HG02840 (cell line): ENCODE measurements around the gene SLC25A33.
"Not testable (repeated sequence)": the region's sequence is repeated elsewhere in the genome, so short reads cannot be mapped to it uniquely, and the experiment has no call there.

Experiments
- ATAC-seq: cut with Tn5 transposase; IDR thresholded peaks from one replicate; pipeline ENCODE4 v1.9.1; 2021; ENCODE audit warnings: mild to moderate bottlenecking, moderate library complexity, moderate number of reproducible peaks; ENCODE audit not compliant: unreplicated experiment, low FRiP score

SLC25A33 gene

DNA sequence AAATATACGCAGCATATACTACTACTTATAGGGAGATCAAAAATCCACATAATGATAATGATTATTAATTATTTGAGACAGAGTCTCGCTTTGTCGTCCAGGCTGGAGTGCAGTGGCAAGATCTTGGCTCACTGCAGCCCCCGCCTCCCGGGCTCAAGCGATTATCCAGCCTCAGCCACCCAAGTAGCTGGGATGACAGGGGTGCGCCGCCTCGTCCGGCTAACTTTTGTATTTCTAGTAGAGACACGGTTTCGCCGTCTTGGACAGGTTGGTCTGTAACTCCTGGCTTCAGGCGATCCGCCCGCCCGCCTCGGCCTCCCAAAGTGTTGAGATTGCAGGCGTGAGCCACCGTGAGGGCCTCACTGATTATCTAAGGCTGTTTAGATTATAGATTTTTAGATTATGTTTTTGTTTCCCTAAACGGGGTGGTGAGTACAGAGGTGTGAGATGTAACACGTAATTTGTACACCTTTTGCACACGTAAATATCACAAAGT, 548 bp upstream of the SLC25A33 start:
- ATAC-seq = no peak

DNA sequence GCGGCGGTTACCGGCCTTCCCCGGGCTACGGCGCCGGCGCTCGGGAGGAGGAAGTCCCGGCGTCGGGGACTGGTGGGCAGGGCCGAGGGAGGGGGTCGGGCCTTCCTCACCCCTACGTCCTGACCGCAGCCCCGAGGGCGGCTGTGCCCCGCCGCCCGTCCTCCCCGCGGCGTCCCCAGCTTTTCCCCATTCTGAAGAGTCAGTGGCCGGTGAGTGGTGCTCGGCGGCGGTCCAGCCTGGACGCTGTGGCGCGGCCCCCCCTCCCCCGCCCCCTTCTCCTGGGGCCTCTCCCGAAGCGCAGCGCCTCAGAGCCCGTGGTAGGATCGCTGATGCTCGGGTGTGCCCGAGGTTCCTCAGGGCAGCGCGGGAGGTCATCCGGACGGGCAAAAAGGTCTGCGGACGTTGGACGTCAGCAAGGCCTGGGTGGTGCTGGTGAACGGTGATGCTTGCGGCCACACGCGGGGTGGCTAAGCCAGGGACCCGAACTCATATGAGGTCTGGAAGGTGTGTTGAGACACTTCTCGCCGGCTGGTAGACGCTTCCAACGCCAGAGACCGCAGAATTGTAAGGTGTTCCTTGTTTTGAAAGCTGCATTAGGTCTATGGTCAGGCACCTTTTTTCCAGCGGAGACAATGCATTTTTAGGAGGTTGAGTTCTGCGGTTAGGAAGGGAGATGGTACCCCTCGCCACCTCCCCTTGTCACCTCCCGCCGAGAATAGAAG, 725 bp downstream of the SLC25A33 start:
- peak; percentile 43 for ATAC-seq

DNA sequence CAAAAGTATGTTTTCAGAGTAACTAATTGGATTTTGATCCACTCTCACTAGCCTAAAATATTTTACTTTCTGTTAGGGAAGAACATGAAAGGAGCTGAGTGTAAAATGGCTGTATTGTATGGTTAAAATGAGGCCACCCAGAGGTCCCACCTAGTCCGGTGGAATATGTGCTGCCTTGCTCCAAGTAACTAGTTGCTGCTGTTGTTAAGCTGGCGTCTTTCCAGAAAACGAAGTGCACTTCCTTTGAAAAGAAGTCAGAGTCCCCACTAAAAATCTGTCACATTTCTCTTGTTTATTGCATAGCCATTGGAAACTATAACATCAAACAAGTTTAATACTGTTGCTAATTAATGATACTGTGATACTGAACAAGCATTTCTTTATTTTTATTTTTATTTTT, 3.2 kb downstream of the SLC25A33 start:
- ATAC-seq = no peak

DNA sequence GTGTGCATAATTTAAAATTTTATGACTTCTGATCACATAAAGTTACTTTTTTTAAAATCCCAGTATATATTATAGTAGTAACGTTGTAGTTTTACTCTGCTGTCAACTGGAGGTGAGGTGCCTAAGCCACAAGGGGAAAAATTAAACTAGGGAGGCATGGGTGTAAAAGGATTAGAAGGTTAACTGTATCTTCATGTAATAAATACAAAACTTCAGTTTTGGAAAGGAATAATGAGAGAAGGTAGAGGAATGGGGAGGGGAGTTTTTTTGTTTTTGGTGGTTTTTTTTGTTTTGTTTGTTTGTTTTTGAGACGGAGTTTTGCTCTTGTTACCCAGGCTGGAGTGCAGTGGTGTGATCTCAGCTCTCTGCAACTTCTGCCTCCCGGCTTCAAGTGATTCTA, 5.7 kb downstream of the SLC25A33 start:
- ATAC-seq = no peak

DNA sequence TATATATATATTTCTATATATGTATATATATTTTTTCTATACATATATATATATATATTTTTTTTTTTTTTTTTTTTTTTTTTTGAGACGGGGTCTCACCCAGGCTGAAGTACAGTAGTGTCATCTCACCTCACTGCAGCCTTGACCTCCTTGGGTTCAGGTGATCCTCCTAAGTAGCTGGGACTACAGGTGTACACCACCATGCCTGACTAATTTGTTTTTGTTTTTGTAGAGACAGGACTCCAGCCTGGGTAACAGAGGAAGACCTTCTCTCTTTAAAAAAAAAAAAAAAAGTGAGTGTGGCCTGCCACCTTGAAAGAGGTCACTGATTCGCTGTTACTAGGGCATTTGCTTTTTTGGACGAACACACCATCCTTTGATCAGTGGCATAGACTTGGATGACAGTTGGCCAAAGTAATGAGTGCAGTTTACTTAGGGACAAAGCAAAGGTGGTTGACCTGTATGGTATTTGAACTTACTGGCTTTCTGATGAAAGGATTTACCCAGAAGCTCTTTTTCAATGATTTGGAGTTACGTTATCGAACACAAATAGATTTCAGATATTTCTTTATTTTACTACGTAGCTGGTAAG, 10.8 kb downstream of the SLC25A33 start:
- ATAC-seq = no peak

DNA sequence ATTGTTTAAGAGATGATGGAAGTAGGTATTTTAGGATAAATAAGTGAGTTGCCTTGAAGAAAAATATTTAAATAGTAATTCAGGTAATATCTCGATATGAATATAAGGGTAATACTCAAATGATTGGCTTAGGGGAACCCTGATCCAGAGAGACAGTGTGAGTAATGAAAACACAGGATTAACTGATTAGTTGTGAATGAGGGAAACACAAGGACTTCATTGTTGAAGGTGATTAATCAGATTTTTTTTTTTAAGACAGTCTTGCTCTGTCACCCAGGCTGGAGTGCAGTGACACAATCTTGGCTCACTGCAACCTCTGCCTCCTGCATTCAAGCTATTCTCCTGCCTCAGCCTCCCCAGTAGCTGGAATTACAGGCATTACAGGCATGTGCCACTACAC, 12.7 kb downstream of the SLC25A33 start:
- ATAC-seq = no peak

DNA sequence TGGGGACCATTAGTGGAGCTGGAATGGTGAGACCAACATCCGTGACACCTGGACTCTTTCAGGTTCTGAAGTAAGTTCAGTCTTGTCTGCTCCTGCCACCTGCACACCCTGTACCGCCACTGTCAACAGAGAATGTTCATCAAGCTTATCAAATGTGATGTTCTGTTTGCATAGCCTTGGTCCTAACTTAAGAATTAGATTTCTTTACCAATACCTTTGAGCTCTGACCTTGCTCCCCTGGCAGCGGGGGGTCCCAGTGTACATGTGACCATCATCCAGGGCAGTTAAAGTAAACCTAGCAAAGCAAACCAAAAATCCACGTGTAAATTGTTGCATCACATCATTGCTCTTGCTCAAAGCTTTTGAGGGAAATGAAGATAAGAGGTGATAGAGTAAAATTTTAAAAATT, 14.5 kb downstream of the SLC25A33 start:
- ATAC-seq = no peak

DNA sequence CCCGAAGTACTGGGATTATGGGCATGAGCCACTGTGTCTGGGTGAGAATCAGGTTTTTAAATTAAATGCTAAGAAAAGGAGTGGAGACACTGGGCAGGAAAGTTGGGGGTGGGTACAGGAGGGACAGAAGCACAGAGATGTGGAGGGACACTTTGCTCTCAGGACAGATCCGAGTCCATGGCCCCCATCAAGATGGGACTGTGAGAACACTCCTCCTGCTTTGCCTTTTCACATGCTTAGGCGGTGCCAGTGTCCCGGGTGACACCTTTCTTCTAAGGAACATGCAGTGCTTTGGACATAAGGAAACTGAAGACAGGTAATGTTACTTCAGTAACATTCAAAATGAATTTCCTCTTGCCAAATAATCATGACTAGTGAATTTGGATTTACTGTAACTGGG, 16.7 kb downstream of the SLC25A33 start:
- no peak for ATAC-seq

DNA sequence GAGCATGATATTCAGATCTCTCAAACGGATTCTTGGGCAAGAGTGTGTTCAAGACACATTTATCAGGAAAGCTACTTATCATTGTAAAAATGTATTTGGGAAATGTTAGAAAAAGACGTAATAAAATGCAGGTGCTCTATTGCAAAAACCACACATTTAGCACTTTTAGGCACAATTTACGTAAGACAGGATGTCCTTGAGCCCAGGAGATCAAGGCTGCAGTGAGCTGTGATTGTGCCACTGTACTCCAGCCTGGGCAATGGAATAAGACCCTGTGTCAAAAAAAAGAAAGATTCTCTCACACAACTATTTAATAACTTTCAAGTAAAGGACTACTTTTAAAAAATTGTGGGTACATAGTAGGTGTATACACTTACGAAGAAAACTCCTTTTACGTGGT, 18.4 kb downstream of the SLC25A33 start:
- no peak for ATAC-seq

DNA sequence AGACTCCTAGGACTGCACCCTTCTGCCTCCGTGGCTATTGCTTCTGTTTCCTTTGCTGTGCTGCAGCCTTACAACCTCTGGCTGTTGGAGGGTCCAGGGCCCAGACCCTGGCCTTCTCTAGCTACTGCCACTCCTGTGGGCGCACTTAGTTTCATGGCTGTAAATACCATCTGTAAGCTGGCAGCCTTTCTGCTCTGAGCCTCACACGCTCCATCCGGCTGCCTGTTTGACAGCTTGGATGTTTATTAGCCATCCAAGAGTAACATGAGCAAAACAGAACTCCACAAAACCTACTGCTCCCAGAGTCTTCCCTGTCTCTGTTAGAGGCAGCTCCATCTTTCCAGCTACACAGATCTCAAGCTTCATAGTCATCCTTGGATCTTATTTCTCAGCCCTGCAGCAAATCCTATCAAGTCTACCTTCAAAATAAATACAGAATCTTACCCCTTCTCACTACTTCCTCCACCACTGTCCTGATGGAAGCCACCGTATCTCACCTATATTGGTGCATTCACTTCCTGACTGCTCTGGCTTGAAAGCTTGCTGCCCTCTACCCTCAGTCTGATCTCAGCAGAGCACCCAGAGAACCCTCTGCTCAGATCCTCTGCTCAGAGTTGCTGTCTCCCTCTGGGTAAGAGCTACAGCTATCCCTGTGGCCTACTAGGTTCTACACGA, 19.1 kb downstream of the SLC25A33 start:
- ATAC-seq = no peak

DNA sequence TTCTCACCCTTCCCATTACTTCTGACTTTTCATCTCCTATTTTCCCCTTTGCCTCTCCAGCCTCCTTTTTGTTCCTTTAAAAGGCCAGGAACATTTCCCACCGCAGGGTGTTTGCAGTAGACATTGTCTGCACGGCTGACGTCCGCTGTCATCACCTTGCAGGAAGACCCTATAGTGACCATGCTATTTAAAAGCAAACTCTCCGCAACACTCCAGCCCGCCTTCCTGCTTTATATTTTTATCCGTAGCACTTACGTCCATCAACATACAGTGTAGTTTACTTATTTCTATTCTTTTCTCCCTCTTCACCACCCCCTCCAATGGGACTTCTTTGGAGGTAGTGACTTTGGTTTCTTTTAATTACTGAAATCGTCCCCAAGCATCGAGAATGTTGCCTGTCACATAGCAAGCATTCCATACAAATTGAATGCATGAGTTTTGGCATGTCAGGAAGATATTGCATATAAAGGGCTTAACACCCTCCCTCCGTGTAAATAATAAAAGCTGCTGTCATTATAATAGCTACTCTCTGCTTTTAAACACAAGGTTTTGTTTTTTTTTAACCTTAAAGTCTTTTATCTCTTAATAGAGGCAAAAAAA, 19.8 kb downstream of the SLC25A33 start:
- ATAC-seq = no peak

DNA sequence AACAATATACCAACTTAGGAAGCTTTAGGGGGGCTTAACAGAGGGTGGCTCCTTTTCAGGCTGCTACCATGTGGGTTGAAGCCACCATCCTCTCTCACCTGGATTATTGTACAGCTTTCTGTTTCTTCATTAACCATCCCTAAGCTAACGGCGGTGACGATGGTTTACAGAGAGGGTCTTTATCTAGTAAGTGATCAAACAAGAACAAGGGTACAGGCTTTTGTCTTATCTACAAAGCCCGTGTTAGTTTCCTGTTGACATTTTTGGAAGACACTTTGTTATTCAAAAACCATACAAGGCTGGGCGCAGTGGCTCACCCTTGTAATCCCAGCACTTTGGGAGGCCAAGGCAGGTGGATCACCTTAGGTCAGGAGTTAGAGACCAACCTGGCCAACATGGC, 20.4 kb downstream of the SLC25A33 start:
- ATAC-seq = no peak

DNA sequence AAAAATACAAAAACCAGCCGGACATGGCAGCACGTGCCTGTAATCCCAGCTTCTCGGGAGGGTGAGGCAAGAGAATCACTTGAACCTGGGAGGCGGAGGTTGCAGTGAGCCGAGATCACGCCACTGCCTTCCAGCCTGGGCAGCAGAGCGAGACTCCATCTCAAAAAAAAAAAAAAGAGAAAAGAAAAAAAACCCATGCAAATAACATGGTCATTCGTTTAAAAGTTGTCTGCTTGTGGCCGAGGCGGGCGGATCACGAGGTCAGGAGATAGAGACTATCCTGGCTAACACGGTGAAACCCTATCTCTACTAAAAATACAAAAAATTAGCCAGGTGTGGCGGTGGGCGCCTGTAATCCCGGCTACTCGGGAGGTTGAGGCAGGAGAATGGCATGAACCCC, 20.8 kb downstream of the SLC25A33 start:
- not testable (repeated sequence) for ATAC-seq

DNA sequence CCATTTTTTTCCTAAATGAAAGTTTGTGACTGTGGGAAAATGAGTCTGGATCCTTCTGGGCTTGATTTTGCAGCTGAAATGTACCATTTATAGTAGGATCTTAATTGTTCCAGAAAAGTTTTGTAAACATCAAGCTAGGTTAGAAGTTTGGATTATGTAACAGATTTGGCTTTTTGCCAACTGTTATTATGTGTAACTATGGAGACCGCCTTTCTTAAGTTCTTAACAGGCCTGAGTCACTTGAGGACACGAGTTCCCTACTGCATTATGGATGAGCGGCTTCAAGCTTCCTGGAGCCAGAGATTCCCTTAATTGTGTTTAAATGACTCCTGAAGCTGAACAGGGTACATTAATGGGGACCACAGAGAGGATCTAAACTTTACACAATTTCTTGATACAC, 22.2 kb downstream of the SLC25A33 start:
- no peak for ATAC-seq

DNA sequence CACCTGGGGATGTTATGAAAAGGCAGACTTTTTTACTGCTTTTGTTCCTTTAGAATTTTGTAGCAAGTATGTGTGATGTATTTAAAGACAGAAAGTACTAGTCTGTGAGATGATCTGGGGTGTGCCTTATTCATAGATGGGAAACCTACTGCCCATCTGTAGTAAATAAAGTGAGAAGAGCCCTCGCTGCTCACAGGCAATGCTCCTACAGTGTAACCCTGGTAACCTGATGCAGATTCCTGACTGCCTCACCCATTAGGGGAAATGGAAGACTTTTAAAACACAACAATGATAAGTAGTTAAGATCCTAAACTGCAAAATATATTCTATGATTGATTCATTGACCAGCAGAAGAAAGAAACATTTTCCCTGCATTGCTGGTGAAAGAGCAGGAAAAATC, 30.0 kb downstream of the SLC25A33 start:
- no peak for ATAC-seq

DNA sequence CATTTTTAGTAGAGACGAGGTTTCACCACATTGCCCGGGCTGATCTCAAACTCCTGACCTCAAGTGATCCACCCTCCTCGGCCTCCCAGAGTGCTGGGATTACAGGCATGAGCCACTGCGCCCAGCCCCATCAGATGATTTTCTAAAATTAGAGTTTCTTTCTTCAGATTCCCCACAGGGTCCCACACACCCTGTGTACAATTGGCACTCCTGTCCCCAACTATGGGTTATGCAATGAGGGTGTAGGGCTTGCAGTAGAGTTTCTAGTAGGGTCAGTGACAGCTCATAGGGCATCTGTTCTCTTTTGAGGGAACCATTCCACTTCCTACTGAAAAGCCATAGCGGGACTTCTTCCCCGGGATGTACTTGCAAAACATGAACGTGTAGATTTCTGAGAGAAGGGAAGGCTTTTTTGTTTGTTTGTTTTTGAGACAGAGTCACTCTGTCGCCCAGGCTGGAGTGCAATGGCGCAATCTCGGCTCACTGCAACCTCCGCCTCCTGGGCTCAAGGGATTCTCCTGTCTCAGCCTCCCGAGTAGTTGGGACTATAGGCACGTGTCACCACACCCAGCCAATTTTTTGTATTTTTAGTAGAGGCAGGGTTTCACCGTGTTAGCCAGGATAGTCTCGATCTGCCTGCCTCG, 31.7 kb downstream of the SLC25A33 start:
- not testable (repeated sequence) for ATAC-seq

DNA sequence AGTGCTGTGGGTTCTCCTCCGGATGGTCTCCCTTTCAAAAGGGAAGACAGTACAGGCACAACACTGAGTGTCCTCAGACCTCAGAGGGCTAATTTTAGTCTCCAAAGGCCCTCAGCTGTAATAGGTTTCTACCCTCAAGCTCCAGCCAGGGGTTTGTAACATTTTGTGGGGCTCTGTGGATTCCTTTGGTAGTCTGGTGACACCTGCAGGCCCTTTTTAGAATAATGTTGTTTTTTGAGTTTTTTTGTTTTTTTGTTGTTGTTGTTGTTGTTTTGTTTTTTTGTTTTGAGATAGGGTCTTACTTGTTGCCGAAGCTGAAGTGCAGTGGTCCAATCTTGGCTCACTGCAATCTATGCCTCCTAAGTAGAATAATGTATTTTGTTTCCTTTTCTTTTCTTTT, 34.5 kb downstream of the SLC25A33 start:
- ATAC-seq = no peak

DNA sequence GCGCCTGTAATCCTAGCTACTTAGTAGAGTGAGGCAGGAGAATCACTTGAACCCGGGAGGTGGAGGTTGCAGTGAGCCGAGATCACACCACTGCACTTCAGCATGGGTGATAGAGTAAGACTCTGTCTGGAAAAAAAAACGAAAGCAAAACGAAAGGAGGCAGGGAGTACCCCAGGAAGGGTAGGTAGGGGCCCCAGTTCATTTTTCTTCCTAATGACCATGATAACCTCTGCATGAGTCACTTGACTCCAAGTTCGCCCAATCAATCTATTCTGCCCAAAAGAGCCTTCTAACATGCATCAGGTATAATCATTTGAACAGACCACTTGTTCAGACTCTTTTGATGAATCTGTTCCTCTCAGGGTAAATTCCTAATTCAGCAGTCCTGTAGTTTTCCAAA, 36.2 kb downstream of the SLC25A33 start:
- ATAC-seq = no peak

DNA sequence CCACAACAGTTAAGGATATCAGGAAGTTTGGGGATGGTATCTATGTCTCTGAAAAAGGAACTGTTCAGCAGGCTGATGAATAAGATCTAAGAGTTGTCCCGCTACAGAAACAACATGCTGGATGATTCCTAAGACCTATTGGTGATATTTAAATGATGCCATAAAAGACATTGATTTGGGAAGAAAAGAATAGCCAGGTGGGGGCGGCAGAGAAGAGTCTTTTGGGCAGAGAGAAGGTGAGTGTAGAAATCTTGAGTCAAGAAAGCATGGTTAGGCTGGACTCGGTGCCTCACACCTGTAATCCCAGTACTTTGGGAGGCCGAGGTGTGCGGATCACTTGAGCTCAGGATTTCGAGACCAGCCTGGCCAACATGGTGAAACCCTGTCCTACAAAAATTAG, 37.6 kb downstream of the SLC25A33 start:
- ATAC-seq = no peak

DNA sequence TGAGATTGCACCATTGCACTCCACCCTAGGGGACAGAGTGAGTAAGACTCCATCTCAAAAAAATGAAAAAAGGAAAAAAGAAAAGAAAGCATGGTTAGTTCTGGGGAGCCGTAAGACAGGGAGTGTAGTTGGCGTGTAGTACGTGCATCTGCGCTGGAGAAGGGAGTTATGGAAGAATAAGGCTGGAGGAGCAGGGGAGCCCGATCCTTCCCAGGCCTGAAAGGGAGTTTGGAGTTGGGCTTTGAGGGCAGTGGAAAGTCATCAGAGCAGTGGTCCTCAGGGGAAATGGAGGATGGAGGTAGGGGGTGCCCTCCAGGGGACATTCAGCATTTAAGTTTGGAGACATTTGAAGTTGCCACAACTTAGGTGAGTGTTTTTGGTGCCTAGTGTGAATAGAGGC, 38.2 kb downstream of the SLC25A33 start:
- no peak for ATAC-seq

DNA sequence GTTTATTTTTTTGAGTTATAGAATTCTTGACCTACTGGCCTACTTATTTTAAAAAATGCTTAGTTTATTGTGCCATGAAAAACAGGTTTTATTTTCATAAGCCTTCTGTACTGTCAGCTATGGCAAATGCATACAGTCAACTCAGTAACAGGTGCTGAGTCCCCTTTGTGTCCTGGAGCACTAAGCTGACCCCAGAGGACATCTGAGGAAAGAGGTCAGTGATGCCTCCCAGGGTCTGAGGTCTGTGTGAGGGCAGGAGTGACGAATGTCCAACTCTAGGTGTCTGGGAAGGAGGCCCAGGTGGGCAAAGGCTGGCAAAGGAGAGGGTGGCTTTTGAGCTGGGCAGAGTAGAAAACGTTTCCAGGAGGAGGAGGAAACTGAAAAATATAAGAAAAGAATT, 41.7 kb downstream of the SLC25A33 start:
- ATAC-seq = no peak
